ENCODE results near the gene KLK8. TPM values are rescaled to one million over a fixed set of nuclear protein-coding genes. Genes with fewer than 3 reads are reported as not detected.

Gene KLK8
- total and polyA plus RNA-seq, 10 donors: 0.56 TPM; not detected in 9

GRCh38 chr19:50969413-50969760 is 32.0 kb downstream of the KLK8 start, which contains the start of gene KLK6:
KLK6 (minus strand) TSS chr19:50969591; CDS start chr19:50968104, 1,487 bp downstream.
- no peak for DNase-seq
- intact Hi-C loops (cut with DNase I; ENCODE audit: low total_unique reads): no loop called here
- Histone ChIP-seq H3K4me3 (peak within 1 kb of the TSS in 1 of 8 donors; percentile 19), H3K27ac (peak within 1 kb of the TSS in 2 of 8 donors; percentile 5 to 30), H3K4me1 (peaks cover 0 to 3% (median 0%) of the 10 kb centered on the region in 6 donors), H3K27me3 (replicated peaks in 1 of 7) (peaks cover 0 to 85% (median 0%) of the 10 kb centered on the region in 7 donors), H3K9me3 (no peaks in the 10 kb centered on the region), H3K36me3 (no peaks in the 10 kb centered on the region)
- WGBS, 5 donors: 73 to 85% (median 77%) methylated on average over 16 to 19 of the region's 19 CpGs
- TF ChIP-seq POLR2A (IDR thresholded peaks at IDR 0.05): no peak
- no peak for TF ChIP-seq CTCF (IDR thresholded peaks at IDR 0.05 in 8 of 11, conservative IDR thresholded peaks at IDR 0.05 in 3 of 11)
- TF ChIP-seq POLR2AphosphoS5 (IDR thresholded peaks at IDR 0.05): no peak

- peak overlapping the region in 2 of 8 donors; percentile 5 to 30 for H3K27ac ChIP-seq
- H3K4me1 ChIP-seq: peaks cover 0 to 3% (median 0%) of the 10 kb centered on the region in 6 donors
- peaks cover 0 to 84% (median 0%) of the 10 kb centered on the region in 7 donors for H3K27me3 ChIP-seq (replicated peaks in 1 of 7)
- H3K4me3 ChIP-seq: no peak overlapping the region
- no peak for DNase-seq
- TF ChIP-seq POLR2AphosphoS5 (IDR thresholded peaks at IDR 0.05) (peak in 2 of 3 donors; percentile 28 to 48), POLR2A (IDR thresholded peaks at IDR 0.05) (no peak)
- intact Hi-C loops (cut with DNase I; ENCODE audit: low total_unique reads): no loop called here
- H3K36me3 ChIP-seq: no peaks in the 10 kb centered on the region
- no peaks in the 10 kb centered on the region for H3K9me3 ChIP-seq
- WGBS, 5 donors: 42 to 47% (median 44%) methylated on average over 7 of the region's 7 CpGs
Observed at GRCh38 chr19:50968716-50969412, 32.5 kb downstream of the KLK8 start.

- intact Hi-C loops (cut with DNase I; ENCODE audit: low total_unique reads): no loop called here
- DNase-seq: no peak
- Histone ChIP-seq H3K27ac (peak overlapping the region in 1 of 8 donors; percentile 30), H3K27me3 (replicated peaks in 1 of 7) (peaks cover 0 to 87% (median 0%) of the 10 kb centered on the region in 7 donors), H3K4me1 (peaks cover 0 to 3% (median 0%) of the 10 kb centered on the region in 6 donors), H3K36me3 (no peaks in the 10 kb centered on the region), H3K4me3 (peak overlapping the region in 2 of 8 donors; percentile 9 to 19), H3K9me3 (peaks cover 0 to 2% (median 0%) of the 10 kb centered on the region in 8 donors)
- TF ChIP-seq POLR2A (IDR thresholded peaks at IDR 0.05): no peak
- TF ChIP-seq POLR2AphosphoS5 (IDR thresholded peaks at IDR 0.05): no peak
- TF ChIP-seq CTCF (IDR thresholded peaks at IDR 0.05 in 8 of 11, conservative IDR thresholded peaks at IDR 0.05 in 3 of 11): no peak
- WGBS, 5 donors: 30 to 38% (median 36%) methylated on average over 20 of the region's 20 CpGs
Observed at GRCh38 chr19:50967929-50968715, 33.3 kb downstream of the KLK8 start.

- Histone ChIP-seq H3K27me3 (replicated peaks in 1 of 7) (peaks cover 0 to 59% (median 0%) of the 10 kb centered on the region in 7 donors), H3K36me3 (no peaks in the 10 kb centered on the region), H3K27ac (no peak overlapping the region), H3K4me3 (no peak overlapping the region), H3K4me1 (peaks cover 0 to 3% (median 0%) of the 10 kb centered on the region in 6 donors), H3K9me3 (peaks cover 0 to 12% (median 1%) of the 10 kb centered on the region in 8 donors)
- intact Hi-C loops (cut with DNase I; ENCODE audit: low total_unique reads): no loop called here
- DNase-seq: no peak
- TF ChIP-seq CTCF (IDR thresholded peaks at IDR 0.05 in 8 of 11, conservative IDR thresholded peaks at IDR 0.05 in 3 of 11) (no peak), POLR2A (IDR thresholded peaks at IDR 0.05) (no peak), POLR2AphosphoS5 (IDR thresholded peaks at IDR 0.05) (no peak)
- 86 to 92% (median 90%) methylated on average over 3 of the region's 3 CpGs for WGBS, 5 donors
Observed at GRCh38 chr19:50964266-50964665, 37.1 kb downstream of the KLK8 start.

Data from spleen (tissue), 11 donors.